HUES64 (cell line): Measurements from ENCODE around the gene HLA-DQB2.
"Not testable (repeated sequence)": the region's sequence is repeated elsewhere in the genome, so short reads cannot be mapped to it uniquely, and the experiment has no call there.

ENCODE experiments used
- H3K27ac ChIP-seq: 2 replicates; pipeline ENCODE4 v1.7.0; 2013; ENCODE audit warnings: low read depth, low read length, inconsistent platforms
- H3K27me3 ChIP-seq: 2 replicates; pipeline ENCODE4 v1.6.1; 2013; ENCODE audit warnings: mild to moderate bottlenecking, low read length; ENCODE audit not compliant: insufficient read depth
- H3K36me3 ChIP-seq: 2 replicates; pipeline ENCODE4 v1.6.1; 2013; ENCODE audit warnings: mild to moderate bottlenecking, low read length; ENCODE audit not compliant: insufficient read depth
- H3K4me1 ChIP-seq: 2 replicates; pipeline ENCODE4 v1.6.1; 2013; ENCODE audit warnings: mild to moderate bottlenecking, low read length, moderate library complexity; ENCODE audit not compliant: insufficient read depth
- H3K4me3 ChIP-seq: 2 replicates; pipeline ENCODE4 v1.5.1; 2013; ENCODE audit warnings: mild to moderate bottlenecking, low read length, moderate library complexity
- H3K9ac ChIP-seq: 2 replicates; pipeline ENCODE4 v1.6.1; 2013; ENCODE audit warnings: mild to moderate bottlenecking, low read depth, low read length
- H3K9me3 ChIP-seq: 2 replicates; pipeline ENCODE4 v1.6.1; 2013; ENCODE audit warnings: low read depth, low read length; ENCODE audit not compliant: insufficient read depth
- WGBS: fragments of 150-250, 120-280 bp; methylation state at CpG from one replicate; pipeline ENCODE4 v1.1.7; 2013; ENCODE audit warnings: missing lambda C conversion rate; 5-methylcytosine and 5-hydroxymethylcytosine counted together

The HLA-DQB2 gene

GRCh38 chr6:32790306-32790705, 27.0 kb upstream of the HLA-DQB2 start:
- WGBS = 74% methylated on average over 2 of the region's 2 CpGs
- H3K4me3 ChIP-seq = no peak overlapping the region
- H3K9ac ChIP-seq = no peak overlapping the region
- no peaks in the 10 kb centered on the region for H3K4me1 ChIP-seq
- H3K27me3 ChIP-seq = no peaks in the 10 kb centered on the region; the same call in 1 of the 2 replicates
- H3K27ac ChIP-seq = no peak overlapping the region
- no peaks in the 10 kb centered on the region for H3K36me3 ChIP-seq
- no peaks in the 10 kb centered on the region for H3K9me3 ChIP-seq

- Histone ChIP-seq H3K4me3 (no peak overlapping the region), H3K9me3 (no peaks in the 10 kb centered on the region), H3K27ac (no peak overlapping the region), H3K4me1 (no peaks in the 10 kb centered on the region), H3K9ac (no peak overlapping the region), H3K27me3 (no peaks in the 10 kb centered on the region), H3K36me3 (no peaks in the 10 kb centered on the region)
- WGBS = 71% methylated on average over 5 of the region's 5 CpGs
These were observed 22.6 kb upstream of the HLA-DQB2 start for GRCh38 chr6:32785781-32786533.

DNA sequence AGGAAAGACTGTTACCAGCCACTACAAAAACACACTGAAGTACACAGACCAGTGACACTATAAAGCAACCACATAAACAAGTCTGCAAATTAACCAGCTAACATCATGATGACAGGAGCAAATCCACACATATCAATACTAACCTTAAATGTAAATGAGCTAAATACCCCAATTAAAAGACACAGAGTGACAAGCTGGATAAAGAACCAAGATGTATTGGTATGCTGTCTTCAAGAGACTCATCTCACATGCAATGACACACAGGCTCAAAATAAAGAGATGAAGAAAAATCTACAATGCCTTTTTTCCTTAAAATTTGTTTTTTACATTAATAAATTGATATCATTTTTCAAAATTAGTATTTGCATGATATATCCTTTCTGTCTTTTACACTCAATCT, 19.6 kb upstream of the HLA-DQB2 start:
- H3K4me1 ChIP-seq, H3K36me3 ChIP-seq, H3K9me3 ChIP-seq, H3K9ac ChIP-seq, H3K27ac ChIP-seq, H3K4me3 ChIP-seq, H3K27me3 ChIP-seq: not testable (repeated sequence)

- Histone ChIP-seq H3K9me3 (no peaks in the 10 kb centered on the region), H3K4me1 (no peaks in the 10 kb centered on the region), H3K36me3 (no peaks in the 10 kb centered on the region), H3K27me3 (no peaks in the 10 kb centered on the region), H3K9ac (no peak overlapping the region), H3K4me3 (no peak overlapping the region), H3K27ac (no peak overlapping the region)
These were observed 15.7 kb upstream of the HLA-DQB2 start for GRCh38 chr6:32779036-32779435.

DNA sequence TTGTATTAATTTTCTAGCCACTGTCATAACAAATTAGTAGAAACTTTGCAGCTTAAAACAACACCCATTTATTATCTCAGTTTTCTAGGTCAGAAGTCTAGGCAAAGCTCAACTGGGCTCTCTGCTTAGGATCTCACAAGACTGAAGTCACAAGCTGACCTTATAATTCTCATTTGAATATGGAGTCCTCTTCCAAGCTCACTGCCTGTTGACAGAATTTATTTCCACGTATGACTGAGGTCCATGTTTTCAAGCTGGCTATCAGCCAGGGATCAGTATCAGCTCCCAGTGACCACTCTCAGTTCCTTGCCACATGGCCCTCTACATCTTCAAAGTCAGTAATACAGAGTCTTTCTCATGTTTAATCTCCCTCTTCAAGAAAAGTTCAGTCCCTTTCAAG, 11.7 kb upstream of the HLA-DQB2 start:
- Histone ChIP-seq H3K4me1 (no peaks in the 10 kb centered on the region), H3K27me3 (no peaks in the 10 kb centered on the region), H3K4me3 (no peak overlapping the region), H3K27ac (no peak overlapping the region), H3K9ac (no peak overlapping the region), H3K9me3 (no peaks in the 10 kb centered on the region), H3K36me3 (no peaks in the 10 kb centered on the region)
- WGBS = 55% methylated on average over 1 of the region's 1 CpG

DNA sequence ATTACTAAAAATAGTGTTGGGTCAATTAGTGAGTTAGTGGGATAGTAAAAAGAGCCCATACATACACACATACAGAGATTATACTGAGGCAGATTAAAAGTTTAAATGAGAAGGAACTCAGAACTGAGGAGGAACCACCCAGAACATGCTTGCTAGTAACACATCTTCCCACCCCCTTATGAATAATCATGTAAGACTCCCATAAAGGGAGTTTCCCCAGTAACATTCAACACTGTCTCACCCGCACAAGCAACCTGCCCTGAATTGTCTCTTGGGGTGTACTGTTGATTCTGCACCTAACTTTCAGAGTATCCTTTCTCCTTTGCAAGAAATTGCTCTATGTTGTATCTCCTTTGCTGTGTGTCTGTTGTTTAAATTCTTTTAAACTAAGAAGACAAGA, 11.1 kb upstream of the HLA-DQB2 start:
- Histone ChIP-seq H3K27ac (no peak overlapping the region), H3K9ac (no peak overlapping the region), H3K9me3 (no peaks in the 10 kb centered on the region), H3K27me3 (no peaks in the 10 kb centered on the region), H3K4me3 (no peak overlapping the region), H3K36me3 (no peaks in the 10 kb centered on the region), H3K4me1 (no peaks in the 10 kb centered on the region)
- WGBS = 67% methylated on average over 1 of the region's 1 CpG

GRCh38 chr6:32772656-32773055, 9.3 kb upstream of the HLA-DQB2 start:
- Histone ChIP-seq H3K4me3 (no peak overlapping the region), H3K9ac (no peak overlapping the region), H3K4me1 (no peaks in the 10 kb centered on the region), H3K27ac (no peak overlapping the region), H3K36me3 (no peaks in the 10 kb centered on the region), H3K9me3 (no peaks in the 10 kb centered on the region), H3K27me3 (no peaks in the 10 kb centered on the region)
- no CpG with 5 or more reads among the region's 1 CpG for WGBS

- Histone ChIP-seq H3K4me3 (no peak overlapping the region), H3K27me3 (no peaks in the 10 kb centered on the region), H3K9me3 (0 out of 2 replicates have a peak, but pooled peaks cover 2% of the 10 kb centered on the region), H3K27ac (no peak overlapping the region), H3K4me1 (no peaks in the 10 kb centered on the region), H3K9ac (no peak overlapping the region), H3K36me3 (no peaks in the 10 kb centered on the region)
- 36% methylated on average over 1 of the region's 1 CpG for WGBS
These were observed 716 bp upstream of the HLA-DQB2 start for GRCh38 chr6:32764048-32764447.

DNA sequence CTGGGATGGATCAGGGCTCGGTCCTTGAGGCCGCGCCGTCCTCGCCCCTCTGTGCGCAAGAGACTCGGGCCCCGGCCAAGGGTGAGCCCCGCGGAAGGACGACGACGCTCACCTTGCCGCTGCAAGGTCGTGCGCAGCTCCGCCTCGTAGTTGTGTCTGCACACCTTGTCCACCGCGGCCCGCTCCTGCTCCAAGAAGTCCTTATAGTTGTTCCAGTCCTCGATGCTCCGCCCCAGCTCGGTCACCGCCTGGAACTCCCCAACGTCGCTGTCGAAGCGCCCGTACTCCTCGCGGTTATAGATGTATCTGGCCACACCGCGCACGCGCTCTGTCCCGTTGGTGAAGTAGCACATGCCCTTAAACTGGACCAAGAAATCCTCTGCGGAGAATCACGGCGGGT, 1.8 kb downstream of the HLA-DQB2 start:
- Histone ChIP-seq H3K9ac (no peak overlapping the region), H3K4me1 (no peaks in the 10 kb centered on the region), H3K36me3 (no peaks in the 10 kb centered on the region), H3K27me3 (no peaks in the 10 kb centered on the region), H3K27ac (no peak overlapping the region), H3K9me3 (0 out of 2 replicates have a peak, but pooled peaks cover 3% of the 10 kb centered on the region), H3K4me3 (no peak overlapping the region)
- WGBS = 94% methylated on average over 40 of the region's 40 CpGs

DNA sequence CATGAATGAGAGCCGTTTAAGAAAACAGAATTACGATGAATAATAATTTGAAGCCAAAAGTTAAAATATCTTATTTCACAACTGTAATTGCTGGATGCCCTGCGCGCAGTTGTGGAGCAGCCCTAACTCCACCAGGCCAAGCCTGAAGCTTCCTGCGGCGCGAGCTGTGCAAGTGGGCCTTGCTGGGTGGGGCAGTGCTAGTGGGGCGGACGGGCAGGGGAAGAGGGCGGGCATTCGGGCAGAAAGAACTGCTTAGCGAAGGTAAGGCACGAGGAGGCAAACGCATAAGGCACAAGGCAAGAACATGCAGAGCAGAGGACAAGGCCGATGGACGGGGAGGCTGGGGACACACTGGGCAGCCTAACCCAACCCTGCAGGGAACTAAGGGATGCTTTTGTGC, 2.3 kb downstream of the HLA-DQB2 start:
- no peak overlapping the region for H3K4me3 ChIP-seq
- no peaks in the 10 kb centered on the region for H3K36me3 ChIP-seq
- no peaks in the 10 kb centered on the region for H3K4me1 ChIP-seq
- no peak overlapping the region for H3K9ac ChIP-seq
- H3K27ac ChIP-seq = no peak overlapping the region
- 93% methylated on average over 16 of the region's 16 CpGs for WGBS
- H3K9me3 ChIP-seq = 0 out of 2 replicates have a peak, but pooled peaks cover 3% of the 10 kb centered on the region
- no peaks in the 10 kb centered on the region for H3K27me3 ChIP-seq

GRCh38 chr6:32759669-32760068, 3.7 kb downstream of the HLA-DQB2 start:
- Histone ChIP-seq H3K9me3 (0 out of 2 replicates have a peak, but pooled peaks cover 3% of the 10 kb centered on the region), H3K36me3 (no peaks in the 10 kb centered on the region), H3K27me3 (no peaks in the 10 kb centered on the region), H3K9ac (no peak overlapping the region), H3K4me1 (no peaks in the 10 kb centered on the region), H3K4me3 (no peak overlapping the region), H3K27ac (no peak overlapping the region)
- WGBS = 100% methylated on average over 1 of the region's 1 CpG

GRCh38 chr6:32752580-32752979, 10.8 kb downstream of the HLA-DQB2 start:
- peaks cover 7% of the 10 kb centered on the region; the same call in 1 of the 2 replicates for H3K4me1 ChIP-seq
- H3K36me3 ChIP-seq = no peaks in the 10 kb centered on the region
- no peak overlapping the region for H3K9ac ChIP-seq
- H3K27ac ChIP-seq = no peak overlapping the region
- whole genome bisulfite sequencing = 87% methylated on average over 8 of the region's 8 CpGs
- no peak overlapping the region for H3K4me3 ChIP-seq
- no peaks in the 10 kb centered on the region for H3K9me3 ChIP-seq
- H3K27me3 ChIP-seq = no peaks in the 10 kb centered on the region
